ENCODE data around the gene CDC14A.

Gene CDC14A

DNA sequence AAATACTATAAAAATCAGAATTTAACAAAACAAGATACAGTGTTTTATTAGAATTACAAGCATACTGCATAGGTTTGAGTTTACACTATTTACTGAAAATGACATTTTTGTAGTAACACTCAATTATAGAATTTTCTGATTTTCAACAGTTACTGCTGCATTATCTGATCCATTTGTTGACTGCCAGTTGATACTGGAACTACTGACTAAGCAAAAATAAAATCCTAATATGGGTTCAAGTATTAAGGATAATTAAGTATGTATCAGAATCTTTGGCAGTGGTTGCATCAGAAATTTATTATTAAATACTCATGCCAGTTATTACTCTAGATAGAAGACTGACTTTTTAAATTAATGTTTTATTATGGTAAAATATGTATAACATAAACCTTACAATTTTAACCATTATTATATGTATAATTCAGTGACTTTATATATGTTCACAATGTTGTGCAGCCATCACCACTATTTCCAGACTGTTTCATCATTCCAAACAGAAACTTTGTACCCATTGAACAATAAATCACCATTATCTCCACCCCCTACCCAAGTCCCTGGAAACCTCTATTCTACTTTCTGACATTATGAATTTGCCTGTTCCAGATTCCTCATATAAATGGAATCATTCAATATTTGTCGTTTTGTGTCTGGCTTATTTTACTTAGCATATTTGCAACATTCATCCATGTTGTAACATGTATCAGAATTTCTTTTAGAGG is 127.5 kb downstream of the CDC14A start:
- Histone ChIP-seq H3K9me3 (ENCODE audit: insufficient read depth, low read depth, low read length) (no peaks in the 10 kb centered on the region), H3K4me3 (ENCODE audit: low read depth, low read length) (no peak overlapping the region), H3K27me3 (ENCODE audit: insufficient read depth, low read length) (no peaks in the 10 kb centered on the region), H3K27ac (ENCODE audit: low read depth, low read length) (no peak overlapping the region), H3K23ac (ENCODE audit: low read length) (no peak overlapping the region), H2BK12ac (ENCODE audit: low read length) (no peak overlapping the region), H2BK5ac (ENCODE audit: low read depth, low read length, poor library complexity) (no peak overlapping the region), H4K12ac (ENCODE audit: low read depth, low read length) (no peak overlapping the region), H3K18ac (ENCODE audit: low read length) (no peak overlapping the region), H3K36me3 (ENCODE audit: control insufficient read depth in 1 of 2, insufficient read depth in 2 of 2, low read length in 2 of 2) (peaks cover 5 to 7% of the 10 kb centered on the region in 2 experiments), H3K4ac (ENCODE audit: low read depth, low read length) (no peak overlapping the region), H3K9ac (ENCODE audit: low read length) (no peak overlapping the region), H3K14ac (ENCODE audit: low read length) (no peak overlapping the region), H2AFZ (ENCODE audit: insufficient read depth, low read length, poor library complexity) (no peak overlapping the region), H3K4me2 (ENCODE audit: low read length) (no peak overlapping the region), H2BK120ac (ENCODE audit: insufficient read depth, low read length, poor library complexity) (no peak overlapping the region), H3K4me1 (ENCODE audit: control insufficient read depth in 1 of 2, insufficient read depth in 2 of 2, low read length in 2 of 2) (no peaks in the 10 kb centered on the region), H3K79me1 (ENCODE audit: low read length) (no peaks in the 10 kb centered on the region), H3K79me2 (ENCODE audit: control insufficient read depth, insufficient read depth, low read length, poor library complexity) (no peaks in the 10 kb centered on the region), H2AK5ac (ENCODE audit: low read length) (no peak overlapping the region), H4K8ac (ENCODE audit: low read depth, low read length) (no peak overlapping the region), H4K91ac (ENCODE audit: low read depth, low read length) (no peak overlapping the region)
- DNase-seq = no peak
- no CpG with 5 or more reads among the region's 1 CpG for WGBS (ENCODE audit: extremely low coverage, insufficient coverage, insufficient read length)

DNA sequence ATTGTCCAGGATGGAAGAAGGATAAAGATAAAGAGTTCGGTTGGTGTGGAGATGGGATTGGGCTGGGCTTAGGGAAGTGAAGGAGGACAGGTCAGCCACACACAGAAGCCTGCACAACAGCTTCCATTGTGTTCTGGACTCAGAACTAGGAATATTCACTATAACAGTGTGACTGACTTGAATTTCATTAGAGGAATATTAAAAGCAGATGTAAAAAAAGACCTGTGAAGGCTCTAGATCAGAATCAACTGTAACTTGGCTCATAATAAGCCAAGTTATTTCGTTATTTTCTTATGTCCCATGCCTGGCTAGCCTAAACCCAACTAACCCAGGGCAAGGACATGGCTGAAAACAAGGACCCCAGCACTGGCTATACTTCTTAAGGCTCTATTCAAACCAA is 129.0 kb downstream of the CDC14A start:
- no peak overlapping the region for H3K18ac ChIP-seq (ENCODE audit: low read length)
- H3K36me3 ChIP-seq (ENCODE audit: control insufficient read depth in 1 of 2, insufficient read depth in 2 of 2, low read length in 2 of 2) = no peaks in the 10 kb centered on the region
- H3K9me3 ChIP-seq (ENCODE audit: insufficient read depth, low read depth, low read length) = no peaks in the 10 kb centered on the region
- H3K79me1 ChIP-seq (ENCODE audit: low read length) = no peaks in the 10 kb centered on the region
- H3K14ac ChIP-seq (ENCODE audit: low read length) = no peak overlapping the region
- no peak overlapping the region for H2AFZ ChIP-seq (ENCODE audit: insufficient read depth, low read length, poor library complexity)
- no peaks in the 10 kb centered on the region for H3K4me1 ChIP-seq (ENCODE audit: control insufficient read depth in 1 of 2, insufficient read depth in 2 of 2, low read length in 2 of 2)
- H3K27me3 ChIP-seq (ENCODE audit: insufficient read depth, low read length) = no peaks in the 10 kb centered on the region
- no peak overlapping the region for H3K9ac ChIP-seq (ENCODE audit: low read length)
- no peak overlapping the region for H2BK5ac ChIP-seq (ENCODE audit: low read depth, low read length, poor library complexity)
- H4K91ac ChIP-seq (ENCODE audit: low read depth, low read length) = no peak overlapping the region
- no peaks in the 10 kb centered on the region for H3K79me2 ChIP-seq (ENCODE audit: control insufficient read depth, insufficient read depth, low read length, poor library complexity)
- H2AK5ac ChIP-seq (ENCODE audit: low read length) = no peak overlapping the region
- H2BK12ac ChIP-seq (ENCODE audit: low read length) = no peak overlapping the region
- H3K4me3 ChIP-seq (ENCODE audit: low read depth, low read length) = no peak overlapping the region
- no peak overlapping the region for H2BK120ac ChIP-seq (ENCODE audit: insufficient read depth, low read length, poor library complexity)
- H3K4ac ChIP-seq (ENCODE audit: low read depth, low read length) = no peak overlapping the region
- H3K23ac ChIP-seq (ENCODE audit: low read length) = no peak overlapping the region
- H3K4me2 ChIP-seq (ENCODE audit: low read length) = no peak overlapping the region
- H4K8ac ChIP-seq (ENCODE audit: low read depth, low read length) = no peak overlapping the region
- 100% methylated on average over 1 of the region's 2 CpGs for WGBS (ENCODE audit: extremely low coverage, insufficient coverage, insufficient read length)
- DNase-seq = no peak
- no peak overlapping the region for H4K12ac ChIP-seq (ENCODE audit: low read depth, low read length)
- H3K27ac ChIP-seq (ENCODE audit: low read depth, low read length) = no peak overlapping the region

DNA sequence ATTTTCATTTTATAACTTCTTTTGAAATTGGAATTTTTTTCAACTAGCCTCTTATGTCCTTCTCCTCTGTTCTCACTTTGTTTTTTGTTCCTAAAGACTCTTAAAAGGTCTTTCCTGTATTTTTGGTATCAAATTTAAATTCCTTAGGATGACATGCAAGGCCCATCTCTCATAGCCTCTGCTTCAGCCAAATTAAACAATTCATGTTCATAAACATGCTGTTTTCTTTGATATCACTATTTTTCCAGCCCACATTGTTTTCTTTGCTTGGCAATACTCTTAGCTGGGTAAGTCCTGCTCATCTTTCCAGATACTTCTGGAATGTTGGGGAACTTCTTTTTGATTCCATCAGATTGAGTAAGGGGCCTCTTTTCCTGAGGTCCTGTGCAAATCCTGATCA is 129.9 kb downstream of the CDC14A start:
- H3K9ac ChIP-seq (ENCODE audit: low read length) = no peak overlapping the region
- H4K8ac ChIP-seq (ENCODE audit: low read depth, low read length) = no peak overlapping the region
- H2AFZ ChIP-seq (ENCODE audit: insufficient read depth, low read length, poor library complexity) = no peak overlapping the region
- no peaks in the 10 kb centered on the region for H3K79me1 ChIP-seq (ENCODE audit: low read length)
- H3K27me3 ChIP-seq (ENCODE audit: insufficient read depth, low read length) = no peaks in the 10 kb centered on the region
- no peak overlapping the region for H4K91ac ChIP-seq (ENCODE audit: low read depth, low read length)
- H3K9me3 ChIP-seq (ENCODE audit: insufficient read depth, low read depth, low read length) = no peaks in the 10 kb centered on the region
- H4K12ac ChIP-seq (ENCODE audit: low read depth, low read length) = no peak overlapping the region
- H2BK120ac ChIP-seq (ENCODE audit: insufficient read depth, low read length, poor library complexity) = no peak overlapping the region
- no peak overlapping the region for H3K4me3 ChIP-seq (ENCODE audit: low read depth, low read length)
- no peaks in the 10 kb centered on the region for H3K4me1 ChIP-seq (ENCODE audit: control insufficient read depth in 1 of 2, insufficient read depth in 2 of 2, low read length in 2 of 2)
- no peaks in the 10 kb centered on the region for H3K79me2 ChIP-seq (ENCODE audit: control insufficient read depth, insufficient read depth, low read length, poor library complexity)
- H3K4me2 ChIP-seq (ENCODE audit: low read length) = no peak overlapping the region
- H3K4ac ChIP-seq (ENCODE audit: low read depth, low read length) = no peak overlapping the region
- H2BK5ac ChIP-seq (ENCODE audit: low read depth, low read length, poor library complexity) = no peak overlapping the region
- no peak overlapping the region for H2AK5ac ChIP-seq (ENCODE audit: low read length)
- H3K18ac ChIP-seq (ENCODE audit: low read length) = no peak overlapping the region
- no peak overlapping the region for H3K27ac ChIP-seq (ENCODE audit: low read depth, low read length)
- no peaks in the 10 kb centered on the region for H3K36me3 ChIP-seq (ENCODE audit: control insufficient read depth in 1 of 2, insufficient read depth in 2 of 2, low read length in 2 of 2)
- H2BK12ac ChIP-seq (ENCODE audit: low read length) = no peak overlapping the region
- no peak overlapping the region for H3K23ac ChIP-seq (ENCODE audit: low read length)
- no peak for DNase-seq
- H3K14ac ChIP-seq (ENCODE audit: low read length) = no peak overlapping the region

DNA sequence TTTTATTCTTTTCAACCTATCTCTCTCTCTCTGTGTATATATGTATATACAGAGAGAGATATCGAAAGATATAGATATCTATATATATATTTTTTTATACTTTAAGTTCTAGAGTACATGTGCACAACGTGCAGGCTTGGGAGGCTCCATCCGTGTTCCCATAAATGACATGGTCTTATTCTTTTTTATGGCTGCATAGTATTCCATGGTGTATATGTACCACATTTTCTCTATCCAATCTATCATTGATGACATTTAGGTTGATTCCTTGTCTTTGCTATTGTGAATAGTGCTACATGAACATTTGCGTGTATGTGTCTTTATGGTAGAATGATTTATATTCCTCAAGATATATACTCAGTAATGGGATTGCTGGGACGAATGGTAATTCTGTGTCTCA is 130.4 kb downstream of the CDC14A start:
- no CpG with 5 or more reads among the region's 5 CpGs for WGBS (ENCODE audit: extremely low coverage, insufficient coverage, insufficient read length)
- H2AFZ ChIP-seq (ENCODE audit: insufficient read depth, low read length, poor library complexity) = no peak overlapping the region

More for the DNA sequence above, 130.4 kb downstream of the CDC14A start:
- H4K12ac ChIP-seq (ENCODE audit: low read depth, low read length) = no peak overlapping the region
- no peak overlapping the region for H3K4ac ChIP-seq (ENCODE audit: low read depth, low read length)
- H2BK120ac ChIP-seq (ENCODE audit: insufficient read depth, low read length, poor library complexity) = no peak overlapping the region
- no peak overlapping the region for H3K4me3 ChIP-seq (ENCODE audit: low read depth, low read length)
- no peak overlapping the region for H3K23ac ChIP-seq (ENCODE audit: low read length)
- no peak overlapping the region for H3K14ac ChIP-seq (ENCODE audit: low read length)
- no peak overlapping the region for H3K18ac ChIP-seq (ENCODE audit: low read length)
- no peak overlapping the region for H4K8ac ChIP-seq (ENCODE audit: low read depth, low read length)
- H3K4me2 ChIP-seq (ENCODE audit: low read length) = no peak overlapping the region
- DNase-seq = no peak
- no peaks in the 10 kb centered on the region for H3K79me1 ChIP-seq (ENCODE audit: low read length)
- H2AK5ac ChIP-seq (ENCODE audit: low read length) = no peak overlapping the region
- no peak overlapping the region for H2BK5ac ChIP-seq (ENCODE audit: low read depth, low read length, poor library complexity)
- H3K27ac ChIP-seq (ENCODE audit: low read depth, low read length) = no peak overlapping the region
- no peak overlapping the region for H2BK12ac ChIP-seq (ENCODE audit: low read length)
- no peaks in the 10 kb centered on the region for H3K9me3 ChIP-seq (ENCODE audit: insufficient read depth, low read depth, low read length)
- H3K79me2 ChIP-seq (ENCODE audit: control insufficient read depth, insufficient read depth, low read length, poor library complexity) = no peaks in the 10 kb centered on the region
- no peak overlapping the region for H3K9ac ChIP-seq (ENCODE audit: low read length)
- H4K91ac ChIP-seq (ENCODE audit: low read depth, low read length) = no peak overlapping the region
- H3K4me1 ChIP-seq (ENCODE audit: control insufficient read depth in 1 of 2, insufficient read depth in 2 of 2, low read length in 2 of 2) = no peaks in the 10 kb centered on the region
- no peaks in the 10 kb centered on the region for H3K27me3 ChIP-seq (ENCODE audit: insufficient read depth, low read length)
- no peaks in the 10 kb centered on the region for H3K36me3 ChIP-seq (ENCODE audit: control insufficient read depth in 1 of 2, insufficient read depth in 2 of 2, low read length in 2 of 2)
